GM18951 (cell line): ENCODE data around the gene DAZAP1.

Experiments used
- POLR2A ChIP-seq: IDR thresholded peaks from 4 replicates; pipeline ENCODE4 v1.6.1; 2011; ENCODE audit warnings: mild to moderate bottlenecking; ENCODE audit not compliant: insufficient read length, insufficient read depth; ENCODE audit errors: extremely low read depth
- in situ Hi-C: fragments of 300-500 bp; cut with MboI; formaldehyde crosslinking; loops from one replicate; pipeline ENCODE4 v1.12.0; 2022; ENCODE audit warnings: low sequenced_read_pairs, mixed read lengths, inconsistent platforms; ENCODE audit not compliant: unreplicated experiment

The DAZAP1 gene

DNA sequence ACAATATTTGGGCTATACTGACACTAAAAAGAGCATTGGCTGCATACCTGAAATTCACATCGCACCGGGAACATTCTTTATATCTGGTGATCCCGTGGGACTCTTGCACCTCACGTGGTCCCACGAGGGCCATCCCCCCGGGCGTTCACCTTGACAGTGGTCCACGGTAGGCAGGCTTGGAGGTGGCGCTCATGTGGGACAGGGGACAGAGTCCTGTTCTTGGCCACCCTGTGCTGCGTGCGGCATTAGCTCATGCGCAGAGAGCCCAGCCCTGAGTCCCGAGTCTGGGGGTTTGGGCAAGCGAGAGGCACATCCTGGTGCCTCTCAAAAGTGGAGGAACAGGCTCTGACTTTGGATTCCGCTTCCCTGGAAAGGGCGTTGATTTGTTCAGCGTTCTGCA, 13.5 kb upstream of the DAZAP1 start:
- in situ Hi-C loops = no loop called here
- no peak for TF ChIP-seq POLR2A

DNA sequence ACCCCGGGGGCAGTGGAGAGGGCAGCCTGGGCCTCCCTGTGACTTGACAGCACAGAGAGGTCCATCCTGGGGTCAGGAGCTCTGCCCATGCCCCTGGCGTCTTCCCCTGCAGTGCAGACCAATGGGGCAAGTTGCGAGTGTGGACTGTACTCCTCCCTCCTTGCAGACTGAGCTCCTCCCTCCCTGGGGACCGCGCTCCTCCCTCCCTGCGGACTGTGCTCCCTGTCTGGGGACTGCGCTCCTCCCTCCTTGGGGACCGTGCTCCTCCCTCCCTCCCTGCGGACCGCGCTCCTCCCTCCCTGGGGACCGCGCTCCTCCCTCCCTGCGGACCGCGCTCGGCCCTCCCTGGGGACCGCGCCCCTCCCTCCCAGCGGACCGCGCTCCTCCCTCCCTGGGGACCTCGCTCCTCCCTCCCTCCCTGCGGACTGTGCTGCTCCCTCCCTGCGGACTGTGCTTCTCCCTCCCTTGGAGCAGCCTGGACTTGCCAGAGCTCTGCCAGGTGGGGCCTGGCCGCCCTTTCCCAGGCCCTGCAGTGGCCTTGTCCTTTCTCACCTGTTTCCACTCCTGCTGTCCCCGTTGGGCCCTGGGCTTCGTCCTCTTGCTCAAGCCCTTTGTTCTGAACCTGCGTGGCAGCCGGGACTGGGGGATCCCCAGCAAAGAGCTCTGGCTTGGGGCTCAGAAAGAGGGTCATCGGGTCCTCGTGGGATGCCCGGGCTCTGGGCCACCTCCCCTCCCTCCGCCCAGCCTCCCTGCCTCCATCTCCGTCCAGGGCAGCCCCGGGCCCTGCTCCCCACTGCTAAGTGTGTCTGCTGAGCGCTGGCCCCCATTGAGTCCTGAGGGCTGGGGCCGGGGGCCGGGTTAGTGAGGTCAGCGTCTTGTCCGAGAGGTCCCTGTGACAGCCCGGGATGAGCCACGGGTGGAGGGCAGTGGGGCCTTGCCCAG, 12.9 kb upstream of the DAZAP1 start:
- TF ChIP-seq POLR2A = no peak
- in situ Hi-C loops = no loop called here

DNA sequence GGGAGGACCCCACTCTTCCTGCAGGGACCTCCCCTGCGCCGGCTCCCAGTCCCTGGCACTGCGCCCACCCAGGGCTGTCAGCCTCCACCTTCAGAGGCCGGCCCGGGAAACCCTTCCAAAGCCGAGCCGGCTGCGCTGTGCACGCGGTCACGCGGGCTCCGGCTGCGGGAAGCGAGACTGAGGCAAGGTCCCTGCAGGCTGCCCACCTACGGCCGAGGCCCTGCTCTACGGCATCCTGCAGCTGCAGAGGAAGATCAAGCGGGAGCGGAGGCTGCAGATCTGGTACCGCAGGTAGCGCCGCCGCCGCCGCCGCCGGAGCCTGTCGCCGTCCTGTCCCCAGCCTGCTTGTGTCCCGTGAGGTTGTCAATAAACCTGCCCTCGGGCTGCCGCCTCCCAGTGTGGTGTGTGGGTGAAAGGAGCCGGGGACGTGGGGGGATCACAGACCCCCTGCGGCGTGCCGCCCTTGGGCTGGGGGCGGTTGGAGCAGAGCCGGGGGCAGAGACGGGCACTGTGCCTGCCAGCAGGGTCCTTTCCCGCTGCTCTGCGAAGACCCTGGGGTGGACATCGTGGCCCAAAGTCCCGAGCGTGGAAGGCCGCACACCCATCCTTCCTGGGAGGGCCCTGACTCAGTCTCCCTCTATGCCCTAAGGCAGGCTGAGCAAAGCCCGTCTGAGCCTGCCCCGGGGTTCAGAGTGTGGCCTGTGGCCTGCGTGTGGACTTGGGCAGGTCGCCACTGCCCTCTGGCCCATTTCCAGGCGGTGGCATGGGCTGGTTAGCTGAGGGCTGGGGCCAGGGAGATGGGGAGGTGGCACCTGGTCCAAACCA, 12.0 kb upstream of the DAZAP1 start:
- in situ Hi-C loops = no loop called here
- TF ChIP-seq POLR2A = no peak

DNA sequence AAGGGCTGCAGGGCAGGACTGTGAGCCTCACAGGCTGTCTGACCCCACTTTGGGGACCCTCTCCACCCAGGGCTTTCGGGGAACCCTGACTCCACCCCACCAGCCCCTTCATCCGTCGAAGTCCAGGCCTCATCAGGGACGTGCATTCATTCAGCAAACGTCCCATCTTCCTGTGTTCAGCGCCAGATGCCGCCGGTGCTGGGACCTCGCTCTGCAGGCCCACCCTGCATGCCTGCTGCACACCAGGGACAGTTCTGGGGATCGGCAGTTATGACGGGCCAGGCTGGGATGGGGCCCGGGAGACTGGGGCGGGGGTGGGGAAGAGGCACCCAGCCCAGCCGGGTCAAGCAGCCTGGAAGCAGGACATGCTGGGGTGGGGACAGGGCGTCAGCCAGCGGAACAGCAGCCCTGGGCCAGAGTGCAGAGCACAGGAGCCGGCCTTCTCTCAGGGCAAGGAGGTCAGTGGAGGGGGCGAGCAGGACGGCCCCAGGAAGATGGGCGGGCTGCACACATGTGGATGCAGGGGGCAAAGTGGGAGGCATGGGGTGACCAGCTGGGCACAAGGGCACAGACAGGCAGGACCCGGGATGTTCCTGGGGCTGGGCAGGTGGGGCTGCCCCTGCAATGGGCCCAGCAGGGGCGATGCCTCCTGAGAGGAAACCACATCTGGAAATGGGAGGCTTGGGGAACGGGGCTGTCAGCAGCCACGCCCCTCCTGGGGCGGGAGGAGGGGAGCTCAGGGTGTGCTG, 11.2 kb upstream of the DAZAP1 start:
- in situ Hi-C loops = no loop called here
- no peak for TF ChIP-seq POLR2A

DNA sequence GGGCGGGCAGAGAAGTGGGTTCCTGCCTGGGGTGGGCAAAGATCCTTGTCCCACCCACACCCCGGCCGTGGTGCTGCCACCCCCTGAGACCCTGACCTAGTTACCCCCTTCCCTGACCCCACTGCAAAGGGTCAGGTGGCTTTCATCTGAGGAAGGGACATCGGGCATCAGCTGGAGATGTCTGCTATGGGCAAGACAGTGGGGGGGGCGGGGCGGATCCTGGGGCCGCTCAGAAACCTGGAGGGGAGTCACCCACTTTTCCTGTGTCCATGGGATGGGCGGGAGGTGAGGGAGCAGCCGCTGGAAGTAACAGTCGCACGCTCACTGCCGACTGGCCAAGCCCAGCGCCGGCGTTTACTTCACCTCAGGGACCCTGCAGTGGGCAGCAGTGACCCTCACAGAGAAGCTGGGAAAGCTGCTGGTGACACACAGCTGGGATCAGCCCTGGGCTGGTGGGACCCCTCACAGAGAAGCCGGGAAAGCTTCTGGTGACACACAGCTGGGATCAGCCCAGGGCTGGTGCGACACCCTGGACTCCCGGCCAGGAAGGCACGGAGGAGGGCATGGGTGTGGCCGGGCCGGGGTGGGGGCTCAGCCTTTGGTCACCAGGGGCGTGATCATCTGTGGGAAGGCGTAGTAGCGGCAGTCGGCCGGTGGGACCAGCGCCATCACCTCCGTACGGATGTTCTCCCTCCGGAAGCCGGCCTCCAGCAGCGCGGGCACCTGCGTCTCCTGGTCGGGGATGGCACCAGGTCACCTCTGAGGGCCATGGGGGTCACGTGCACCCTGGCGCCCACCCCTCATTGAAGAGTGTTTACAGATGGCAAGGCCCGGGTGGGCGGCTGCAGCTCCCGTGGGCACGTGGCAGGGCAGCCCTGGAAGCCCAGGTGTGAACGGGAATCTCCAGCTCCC, 10.4 kb upstream of the DAZAP1 start:
- no peak for TF ChIP-seq POLR2A
- in situ Hi-C loops = no loop called here

DNA sequence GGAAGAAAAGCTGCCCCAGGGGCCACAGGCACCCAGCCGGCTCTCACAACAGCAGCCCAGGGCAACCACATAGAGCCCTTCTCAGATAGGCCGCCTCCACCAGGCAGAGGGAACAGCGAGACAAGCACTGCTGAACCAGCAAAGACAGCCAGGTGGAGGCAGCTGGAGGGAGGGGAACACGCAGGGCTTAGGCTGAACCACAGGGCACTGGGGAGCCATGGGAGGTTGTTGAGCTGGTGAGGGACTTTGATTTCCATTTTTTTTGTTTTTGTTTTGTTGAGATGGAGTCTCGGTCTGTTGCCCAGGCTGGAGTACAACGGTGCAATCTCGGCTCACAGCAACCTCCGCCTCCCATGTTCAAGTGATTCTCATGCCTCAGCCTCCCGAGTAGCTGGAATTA, 9.5 kb upstream of the DAZAP1 start:
- no peak for TF ChIP-seq POLR2A
- in situ Hi-C loops = no loop called here

DNA sequence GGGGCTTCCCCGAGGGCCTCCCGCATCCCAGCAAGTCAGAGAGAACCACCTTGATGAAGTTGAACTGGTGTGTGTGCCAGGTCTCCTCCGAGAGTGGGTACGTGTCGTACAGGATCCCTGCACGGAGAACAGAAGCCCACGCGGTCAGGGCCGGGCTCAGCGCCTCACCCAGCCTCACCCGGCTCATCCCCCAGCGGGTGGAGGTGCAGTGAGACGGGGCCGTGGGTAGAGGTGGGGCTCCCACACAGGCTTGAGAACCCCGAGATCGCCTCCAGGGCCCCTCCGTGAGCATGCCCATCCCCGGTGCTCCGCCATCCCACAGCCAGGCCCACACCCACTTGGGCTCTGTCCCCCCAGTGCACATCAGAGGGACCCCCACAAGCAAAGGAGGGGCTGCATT, 8.3 kb upstream of the DAZAP1 start:
- in situ Hi-C loops = no loop called here
- no peak for TF ChIP-seq POLR2A

DNA sequence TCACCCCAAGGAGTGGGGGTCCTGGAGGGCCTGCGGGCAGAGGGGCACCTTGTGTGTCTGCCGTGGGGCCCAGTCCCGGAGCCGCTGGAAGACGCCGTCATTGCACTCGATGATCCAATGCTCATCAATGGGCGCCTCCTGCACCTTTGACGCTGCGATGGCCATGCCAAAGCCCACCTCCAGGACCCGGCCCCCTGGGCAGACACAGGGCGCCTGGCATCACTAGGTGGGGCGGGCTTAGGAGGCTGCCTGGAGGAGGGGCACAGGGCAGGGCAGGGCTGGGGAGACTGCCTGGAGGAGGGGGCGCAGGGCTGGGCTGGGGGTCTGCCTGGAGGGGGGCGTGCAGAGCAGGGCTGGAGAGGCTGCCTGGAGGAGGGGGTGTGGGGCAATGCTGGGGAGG, 7.6 kb upstream of the DAZAP1 start:
- in situ Hi-C loops = no loop called here
- TF ChIP-seq POLR2A = no peak

DNA sequence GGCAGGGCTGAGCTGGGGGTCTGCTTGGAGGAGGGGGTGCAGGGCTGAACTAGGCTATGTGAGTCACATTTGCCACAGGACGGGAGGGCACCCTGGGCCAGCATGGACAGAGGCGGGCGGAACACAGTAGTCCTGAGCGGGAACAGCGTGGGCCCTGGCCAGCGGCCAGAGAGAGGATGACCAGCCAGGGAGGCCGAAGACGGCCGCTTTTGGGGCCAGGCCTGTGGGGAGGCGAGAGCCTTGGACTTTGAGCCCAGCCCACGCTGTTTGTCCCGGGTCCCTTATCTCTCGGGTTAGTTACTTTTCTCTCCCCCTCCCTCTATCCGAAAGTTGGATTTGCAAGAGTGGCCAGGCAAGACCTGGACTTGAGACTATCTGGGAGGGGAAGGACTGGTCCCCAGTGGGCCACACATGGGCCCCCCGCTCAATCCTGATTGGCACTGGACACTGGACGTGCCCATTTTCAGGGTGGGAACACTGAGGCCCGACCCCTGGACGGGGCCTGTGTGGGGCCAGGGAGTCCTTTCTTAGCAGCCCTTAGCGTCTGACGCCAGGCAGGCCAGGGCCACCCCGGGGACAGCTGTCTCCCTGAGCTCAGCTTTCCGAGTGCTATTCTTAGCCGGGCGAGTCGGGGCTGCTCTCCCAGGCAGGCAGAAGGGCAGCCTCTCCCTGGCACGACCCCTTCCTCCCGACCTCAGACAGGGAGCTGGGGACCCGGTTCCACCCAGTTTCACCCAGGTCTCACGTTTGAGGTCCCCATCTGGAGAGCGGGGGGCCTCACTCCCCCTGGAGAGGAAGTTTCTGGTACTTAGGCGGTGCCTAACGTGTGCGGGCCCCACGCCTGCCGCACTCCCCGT, 6.9 kb upstream of the DAZAP1 start:
- in situ Hi-C loops = no loop called here
- TF ChIP-seq POLR2A = no peak

DNA sequence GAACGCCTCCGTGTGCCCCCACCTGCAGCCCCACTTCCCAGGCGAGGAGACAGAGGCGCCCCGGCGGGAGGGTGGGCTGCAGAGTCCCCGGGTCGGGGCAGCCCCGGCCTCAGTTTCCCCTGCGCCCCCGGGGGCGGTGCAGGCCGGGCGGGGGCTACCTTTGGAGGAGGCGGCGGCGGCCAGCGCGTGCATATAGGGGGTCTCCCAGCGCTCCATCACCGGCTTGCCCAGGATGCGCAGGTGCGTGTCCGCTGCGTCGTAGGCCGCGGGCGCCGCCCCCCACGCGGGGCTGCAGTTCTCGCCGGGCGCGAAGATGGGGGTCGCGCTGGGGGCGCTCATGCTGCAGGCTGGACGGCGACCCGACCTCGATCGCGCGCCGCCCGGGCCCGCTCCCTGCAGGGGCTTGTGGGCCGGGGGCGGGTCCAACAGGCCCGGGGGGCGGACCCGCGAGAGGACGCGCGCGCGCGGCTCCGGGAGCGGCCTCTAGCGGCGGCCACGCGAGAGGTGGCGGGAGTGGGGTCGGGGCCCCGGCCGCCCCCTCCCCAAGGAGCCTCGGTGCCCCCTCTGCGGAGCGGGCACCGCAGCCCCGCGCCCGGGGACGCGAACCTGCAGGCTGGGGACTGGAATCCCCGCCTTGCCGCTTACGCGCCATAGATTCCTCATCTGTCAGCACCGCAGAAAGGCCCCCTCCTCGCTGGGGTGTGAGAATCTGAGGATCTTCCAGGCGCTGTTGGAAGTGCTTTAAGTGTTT, 6.1 kb upstream of the DAZAP1 start, which contains the start of gene GAMT:
TSS of gene GAMT (minus strand) at position 405 of the 751 bp plus-strand sequence. CDS start at position 339, 66 bp downstream.
- in situ Hi-C loops = no loop called here

DNA sequence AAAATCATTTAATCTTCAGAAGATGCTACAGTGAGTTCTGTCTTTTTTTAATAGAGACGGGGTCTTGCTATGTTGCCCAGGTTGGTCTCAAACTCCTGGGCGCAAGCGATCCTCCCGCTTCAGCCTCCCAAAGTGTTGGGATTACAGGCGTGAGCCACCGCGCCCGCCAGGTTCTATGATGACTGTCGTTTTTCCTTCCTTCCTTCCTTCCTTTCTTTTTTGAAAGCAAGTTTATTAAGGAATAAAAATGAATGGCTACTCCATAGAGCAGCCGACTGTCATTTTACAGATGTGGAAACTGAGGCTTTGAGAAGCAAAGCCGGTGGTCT, 5.5 kb upstream of the DAZAP1 start:
- in situ Hi-C loops = no loop called here
- no peak for TF ChIP-seq POLR2A

More for the DNA sequence above, 6.1 kb upstream of the DAZAP1 start, which contains the start of gene GAMT:
- peak; percentile 65 for TF ChIP-seq POLR2A
